Caco-2 (cell line): ENCODE measurements around the gene ECEL1. TPM values are rescaled to one million over a fixed set of nuclear protein-coding genes. Genes with fewer than 3 reads are reported as not detected.

Source experiments
- BruUV-seq: library from RNA; stranded (reverse); fragments of 400-500 nt; replicated peaks from 2 replicates; lab custom pipeline; 2021; lab: Mats Ljungman, UMichigan
- CTCF ChIA-PET: fragments of 300-600 bp; sonication (Branson Sonifier 250); formaldehyde crosslinking; loops from one replicate; lab custom pipeline; 2022; ENCODE audit warnings: antibody characterized with exemption; lab: Charles Lee
- POLR2A ChIA-PET: fragments of 300-600 bp; sonication (Branson Sonifier 250); formaldehyde crosslinking; loops from one replicate; lab custom pipeline; 2022; ENCODE audit warnings: antibody characterized with exemption; lab: Charles Lee
- DNase-seq, 2 experiments: peaks; one replicate each; pipeline versions ENCODE4 v3.0.0 to v3.0.0-alpha.2; 2020 to 2022
- H3K27me3 ChIP-seq: replicated peaks from 2 replicates; pipeline ENCODE4 v1.6.0; 2011; ENCODE audit warnings: low read length; ENCODE audit not compliant: control insufficient read depth, insufficient read depth
- H3K36me3 ChIP-seq: 2 replicates; pipeline ENCODE4 v1.5.1; 2011; ENCODE audit warnings: low read length; ENCODE audit not compliant: control insufficient read depth, insufficient read depth
- H3K4me1 ChIP-seq: fragments of 250-450 bp; sonication (Bioruptor Pico); 2 replicates; pipeline ENCODE4 v1.5.1; 2020; ENCODE audit warnings: mild to moderate bottlenecking
- H3K4me3 ChIP-seq: 2 replicates; pipeline ENCODE4 v1.5.1; 2011; ENCODE audit warnings: low read depth, mild to moderate bottlenecking, control low read depth, low read length
- H3K9me3 ChIP-seq: fragments of 250-450 bp; sonication (Bioruptor Pico); 2 replicates; pipeline ENCODE4 v1.5.1; 2020; ENCODE audit warnings: mild to moderate bottlenecking, moderate library complexity
- H3K27ac Mint-ChIP-seq: one replicate; pipeline ENCODE4 v1.8.0; 2022; ENCODE audit warnings: mixed read lengths; ENCODE audit not compliant: unreplicated experiment
- H3K27me3 Mint-ChIP-seq: one replicate; pipeline ENCODE4 v1.8.0; 2022; ENCODE audit warnings: mixed read lengths; ENCODE audit not compliant: insufficient read depth, unreplicated experiment
- H3K36me3 Mint-ChIP-seq: one replicate; pipeline ENCODE4 v1.8.0; 2022; ENCODE audit warnings: mild to moderate bottlenecking, mixed read lengths; ENCODE audit not compliant: insufficient read depth, unreplicated experiment
- H3K4me1 Mint-ChIP-seq: one replicate; pipeline ENCODE4 v1.8.0; 2022; ENCODE audit warnings: low read depth, mixed read lengths; ENCODE audit not compliant: unreplicated experiment
- H3K4me3 Mint-ChIP-seq: one replicate; pipeline ENCODE4 v1.8.0; 2022; ENCODE audit warnings: mild to moderate bottlenecking, moderate library complexity, mixed read lengths; ENCODE audit not compliant: unreplicated experiment
- H3K9me3 Mint-ChIP-seq: one replicate; pipeline ENCODE4 v1.8.0; 2022; ENCODE audit warnings: mixed read lengths; ENCODE audit not compliant: unreplicated experiment
- CTCF ChIP-seq, 2 experiments: fragments of 200-600 bp in 1 of 2; IDR thresholded peaks; 1 replicate in 1 of 2; 2 replicates in 1 of 2; pipeline versions ENCODE4 v1.5.1 to v1.8.0; 2011 to 2022; ENCODE audit warnings: antibody characterized with exemption in 1 of 2, control low read depth in 1 of 2, inconsistent platforms in 1 of 2, low read depth in 1 of 2, low read length in 1 of 2, mild to moderate bottlenecking in 1 of 2, moderate library complexity in 1 of 2; ENCODE audit not compliant: insufficient read depth in 1 of 2, severe bottlenecking in 1 of 2, unreplicated experiment in 1 of 2
- intact Hi-C: fragments of 100-400 bp; cut with micrococcal nuclease; formaldehyde crosslinking; loops from one replicate; pipeline ENCODE4 v1.10.0; 2022; ENCODE audit not compliant: unreplicated experiment
- total RNA-seq: library from RNA; stranded (reverse); gene quantifications from 2 replicates; pipeline ENCODE4 v1.2.3, GENCODE V29; 2022

ECEL1 gene
- total RNA-seq, 1 experiment from 2014 or later: 6.4 TPM

DNA sequence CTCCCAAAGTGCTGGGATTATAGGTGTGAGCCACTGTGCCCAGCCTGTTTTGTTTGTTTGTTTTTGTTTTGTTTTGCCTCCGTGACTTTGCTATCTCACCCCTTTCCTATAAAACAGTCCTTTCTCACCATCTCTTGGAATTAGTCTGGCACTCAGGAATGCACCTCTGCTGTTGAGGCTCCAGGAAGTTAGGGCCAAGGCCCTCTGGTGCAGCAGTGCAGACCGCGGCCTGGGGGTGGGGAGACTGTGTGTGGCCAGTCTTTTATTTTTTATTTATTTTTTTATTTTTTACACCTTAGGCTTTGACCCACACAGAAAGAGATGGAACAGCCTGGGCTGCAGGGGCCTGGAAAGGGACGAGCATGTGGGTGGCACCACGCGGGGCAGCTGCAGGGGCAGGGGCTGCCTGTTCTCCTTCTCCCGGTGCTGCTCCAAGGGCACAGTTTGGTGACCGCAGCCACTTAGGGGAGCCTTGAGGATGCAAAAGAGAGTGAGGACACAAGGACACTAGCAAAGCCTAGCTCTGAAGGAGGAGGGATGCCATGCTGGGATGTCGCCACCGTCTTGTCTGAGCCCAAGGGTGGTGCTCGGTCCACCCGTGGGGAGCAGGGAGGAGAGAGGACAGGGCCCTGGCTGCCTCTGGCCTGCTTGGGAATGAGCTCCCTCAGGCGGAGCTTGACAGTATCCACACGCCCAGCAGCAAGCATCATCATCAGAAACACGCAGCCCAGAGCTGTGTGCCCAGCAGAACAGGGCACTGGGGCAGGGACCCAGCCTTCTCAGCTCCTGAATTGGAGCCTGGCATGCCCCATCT, 51.0 kb downstream of the ECEL1 start:
- Mint-ChIP-seq H3K27ac (no peak overlapping the region), H3K4me3 (no peak overlapping the region), H3K4me1 (no peaks in the 10 kb centered on the region), H3K36me3 (no peaks in the 10 kb centered on the region), H3K27me3 (no peaks in the 10 kb centered on the region), H3K9me3 (no peaks in the 10 kb centered on the region)
- ChIA-PET POLR2A (no interaction called here), CTCF (no interaction called here)
- H3K27me3 ChIP-seq: no peaks in the 10 kb centered on the region
- no peaks in the 10 kb centered on the region for H3K36me3 ChIP-seq
- H3K4me1 ChIP-seq: no peaks in the 10 kb centered on the region
- no peaks in the 10 kb centered on the region for H3K9me3 ChIP-seq
- no TSS peak for BruUV-seq
- TF ChIP-seq CTCF (IDR thresholded peaks at IDR 0.05; ENCODE audit: insufficient read depth in 1 of 2, low read depth in 1 of 2, low read length in 1 of 2, severe bottlenecking in 1 of 2, unreplicated experiment in 1 of 2): no peak
- no peak overlapping the region for H3K4me3 ChIP-seq
- intact Hi-C loops: loop anchor here (5.0 kb wide), 2 partner anchors 94 to 509 kb away; partner anchors contain the start of gene NPPC
- DNase-seq: no peak

GRCh38 chr2:232435805-232436204, 51.8 kb downstream of the ECEL1 start:
- Mint-ChIP-seq H3K36me3 (no peaks in the 10 kb centered on the region), H3K9me3 (no peaks in the 10 kb centered on the region), H3K4me3 (no peak overlapping the region), H3K27me3 (no peaks in the 10 kb centered on the region), H3K4me1 (no peaks in the 10 kb centered on the region), H3K27ac (no peak overlapping the region)
- H3K4me1 ChIP-seq: no peaks in the 10 kb centered on the region
- no peak for TF ChIP-seq CTCF (IDR thresholded peaks at IDR 0.05; ENCODE audit: insufficient read depth in 1 of 2, low read depth in 1 of 2, low read length in 1 of 2, severe bottlenecking in 1 of 2, unreplicated experiment in 1 of 2)
- H3K4me3 ChIP-seq: no peak overlapping the region
- BruUV-seq: no TSS peak
- no peak for DNase-seq
- CTCF ChIA-PET: no interaction called here
- POLR2A ChIA-PET: no interaction called here
- intact Hi-C loops: loop anchor here (5.0 kb wide), 2 partner anchors 94 to 509 kb away; partner anchors contain the start of gene NPPC
- no peaks in the 10 kb centered on the region for H3K9me3 ChIP-seq
- H3K36me3 ChIP-seq: no peaks in the 10 kb centered on the region
- no peaks in the 10 kb centered on the region for H3K27me3 ChIP-seq

DNA sequence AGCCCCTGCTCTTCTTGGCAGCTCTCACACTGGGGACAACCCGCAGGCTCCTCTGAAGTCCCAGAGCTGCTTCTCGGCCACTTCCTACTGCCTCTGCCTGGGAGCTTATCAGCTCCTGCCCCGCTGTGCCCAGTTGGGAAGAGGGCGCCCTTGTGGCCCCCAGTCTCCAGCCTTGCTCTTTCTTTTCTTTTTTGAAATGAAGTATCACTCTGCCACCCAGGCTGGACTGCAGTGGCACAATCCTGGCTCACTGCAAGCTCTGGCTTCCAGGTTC, 52.3 kb downstream of the ECEL1 start:
- BruUV-seq: no TSS peak
- intact Hi-C loops: loop anchor here (5.0 kb wide), 2 partner anchors 93 to 508 kb away; partner anchors contain the start of gene NPPC
- Histone ChIP-seq H3K9me3 (no peaks in the 10 kb centered on the region), H3K4me3 (no peak overlapping the region), H3K27me3 (no peaks in the 10 kb centered on the region), H3K36me3 (no peaks in the 10 kb centered on the region), H3K4me1 (no peaks in the 10 kb centered on the region)
- H3K27me3 Mint-ChIP-seq: no peaks in the 10 kb centered on the region
- H3K36me3 Mint-ChIP-seq: no peaks in the 10 kb centered on the region
- H3K4me1 Mint-ChIP-seq: no peaks in the 10 kb centered on the region
- H3K27ac Mint-ChIP-seq: no peak overlapping the region
- no peaks in the 10 kb centered on the region for H3K9me3 Mint-ChIP-seq
- ChIA-PET POLR2A (interaction anchor here (0.6 kb wide), 1 partner anchor 49 kb away, joined by 3 read pairs; no protein-coding TSS in a partner anchor), CTCF (no interaction called here)
- TF ChIP-seq CTCF (IDR thresholded peaks at IDR 0.05; ENCODE audit: insufficient read depth in 1 of 2, low read depth in 1 of 2, low read length in 1 of 2, severe bottlenecking in 1 of 2, unreplicated experiment in 1 of 2): no peak
- no peak overlapping the region for H3K4me3 Mint-ChIP-seq
- DNase-seq: no peak
